Fibroblast of villous mesenchyme (primary cell): Measurements from ENCODE around the gene APOBR. TPM values are rescaled to one million over a fixed set of nuclear protein-coding genes. Genes with fewer than 3 reads are reported as not detected.
A peak's percentile ranks its signal among the peaks of the same experiment; 100 is the strongest.

Experiments used
- DNase-seq: peaks from one replicate; pipeline ENCODE4 v3.0.0-alpha.2; 2010; ENCODE audit warnings: low read depth
- H3K4me3 ChIP-seq: 2 replicates; pipeline ENCODE4 v1.5.1; 2011; ENCODE audit warnings: low read depth, mild to moderate bottlenecking, low read length
- CTCF ChIP-seq: IDR thresholded peaks from 2 replicates; pipeline ENCODE4 v1.5.1; 2012; ENCODE audit warnings: low read depth, mild to moderate bottlenecking, low read length; ENCODE audit not compliant: insufficient read depth
- total RNA-seq: library from RNA; depleted of rRNA; stranded (reverse); fragments of >200 nt; gene quantifications from 2 replicates; pipeline ENCODE4 v1.2.3, GENCODE V29; 2012

The APOBR gene
- total RNA-seq, 1 donor, result not detected

- no peak for TF ChIP-seq CTCF
Measured at GRCh38 chr16:28531777-28532744, 37.6 kb downstream of the APOBR start.

GRCh38 chr16:28532940-28533647 is 38.7 kb downstream of the APOBR start:
- DNase-seq, result no peak
- TF ChIP-seq CTCF, result no peak
- no peak overlapping the region for H3K4me3 ChIP-seq

More at GRCh38 chr16:28531777-28532744, 37.6 kb downstream of the APOBR start:
- DNase-seq, result peak; percentile 22
- no peak overlapping the region for H3K4me3 ChIP-seq

GRCh38 chr16:28534542-28535373 is 40.3 kb downstream of the APOBR start:
- no peak overlapping the region for H3K4me3 ChIP-seq
- DNase-seq, result peak; percentile 92
- no peak for TF ChIP-seq CTCF

- no peak for DNase-seq
Measured at GRCh38 chr16:28537076-28537475, 42.6 kb downstream of the APOBR start.

GRCh38 chr16:28537964-28538732 is 43.7 kb downstream of the APOBR start:
- TF ChIP-seq CTCF, result no peak
- DNase-seq, result no peak
- H3K4me3 ChIP-seq, result peak overlapping the region; percentile 78

More at GRCh38 chr16:28537076-28537475, 42.6 kb downstream of the APOBR start:
- H3K4me3 ChIP-seq, result peak overlapping the region; percentile 78
- TF ChIP-seq CTCF, result no peak
